ENCODE measurements around the gene COA6. TPM values are rescaled to one million over a fixed set of nuclear protein-coding genes. Genes with fewer than 3 reads are reported as not detected.

The COA6 gene
- total RNA-seq, result 10 to 100 TPM in 3 of 4 donors, 1 to 10 TPM in 1; 8.6 to 21.4 (median 16.3) TPM

DNA sequence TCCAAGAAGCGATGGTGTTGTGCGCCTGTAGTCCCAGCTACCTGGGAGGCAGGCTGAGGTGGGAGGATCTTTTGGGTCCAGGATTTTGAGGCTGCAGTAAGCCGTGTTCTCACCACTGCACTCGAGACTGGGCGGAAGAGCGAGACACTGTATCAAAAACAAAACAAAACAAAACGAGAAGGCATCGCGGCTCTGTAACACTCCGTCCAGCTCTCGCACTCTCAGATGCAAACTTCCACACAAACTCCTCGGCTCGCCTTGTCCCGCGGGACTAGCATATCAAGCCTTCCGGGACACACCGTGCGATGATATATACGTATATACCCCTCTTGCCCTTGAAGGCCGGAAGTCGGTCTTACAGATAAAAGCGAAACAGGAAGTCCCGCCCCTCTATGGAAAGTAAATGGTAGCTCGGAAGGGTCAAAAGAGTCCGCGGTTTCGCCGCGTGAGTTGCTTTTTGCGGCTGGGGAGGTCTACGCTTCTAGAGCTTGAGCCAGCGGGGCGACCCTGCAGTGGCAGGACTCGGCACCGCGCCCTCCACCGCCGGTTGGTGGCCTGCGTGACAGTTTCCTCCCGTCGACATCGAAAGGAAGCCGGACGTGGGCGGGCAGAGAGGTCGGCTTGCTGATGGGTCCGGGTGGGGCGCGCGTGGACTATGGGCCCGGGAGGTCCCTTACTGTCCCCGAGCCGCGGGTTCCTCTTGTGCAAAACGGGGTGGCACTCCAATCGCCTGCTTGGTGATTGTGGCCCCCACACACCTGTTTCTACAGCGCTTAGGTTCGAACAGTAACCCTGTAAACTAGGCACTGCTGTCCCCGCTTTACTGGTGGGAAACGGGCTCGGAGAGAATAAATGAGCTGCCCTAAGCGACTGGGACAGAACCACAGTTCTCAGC, at the start of gene COA6:
TSS of gene COA6 (plus strand) at position 393 of the 895 bp plus-strand sequence. CDS start at position 404, 11 bp downstream.
- peak; percentile 96 to 97 for DNase-seq (ENCODE audit: low spot score in 2 of 2)
- WGBS, result 0% methylated on average over 44 of the region's 62 CpGs
- H3K27me3 ChIP-seq, result no peaks in the 10 kb centered on the region
- no peaks in the 10 kb centered on the region for H3K9me3 ChIP-seq
- TF ChIP-seq POLR2A (IDR thresholded peaks at IDR 0.05) (peak in 1 of 2 donors; percentile 73), POLR2AphosphoS5 (IDR thresholded peaks at IDR 0.05) (peak; percentile 26 to 77 (median 69)), EP300 (IDR thresholded peaks at IDR 0.05) (no peak)
- TF ChIP-seq, protein P1, sequence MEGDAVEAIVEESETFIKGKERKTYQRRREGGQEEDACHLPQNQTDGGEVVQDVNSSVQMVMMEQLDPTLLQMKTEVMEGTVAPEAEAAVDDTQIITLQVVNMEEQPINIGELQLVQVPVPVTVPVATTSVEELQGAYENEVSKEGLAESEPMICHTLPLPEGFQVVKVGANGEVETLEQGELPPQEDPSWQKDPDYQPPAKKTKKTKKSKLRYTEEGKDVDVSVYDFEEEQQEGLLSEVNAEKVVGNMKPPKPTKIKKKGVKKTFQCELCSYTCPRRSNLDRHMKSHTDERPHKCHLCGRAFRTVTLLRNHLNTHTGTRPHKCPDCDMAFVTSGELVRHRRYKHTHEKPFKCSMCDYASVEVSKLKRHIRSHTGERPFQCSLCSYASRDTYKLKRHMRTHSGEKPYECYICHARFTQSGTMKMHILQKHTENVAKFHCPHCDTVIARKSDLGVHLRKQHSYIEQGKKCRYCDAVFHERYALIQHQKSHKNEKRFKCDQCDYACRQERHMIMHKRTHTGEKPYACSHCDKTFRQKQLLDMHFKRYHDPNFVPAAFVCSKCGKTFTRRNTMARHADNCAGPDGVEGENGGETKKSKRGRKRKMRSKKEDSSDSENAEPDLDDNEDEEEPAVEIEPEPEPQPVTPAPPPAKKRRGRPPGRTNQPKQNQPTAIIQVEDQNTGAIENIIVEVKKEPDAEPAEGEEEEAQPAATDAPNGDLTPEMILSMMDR (IDR thresholded peaks at IDR 0.05), result no peak
- H3K4me1 ChIP-seq, result peaks cover 32% of the 10 kb centered on the region
- peak within 1 kb of the TSS; percentile 93 for H3K4me3 ChIP-seq
- peaks cover 25% of the 10 kb centered on the region for H3K36me3 ChIP-seq
- peak within 1 kb of the TSS; percentile 98 for H3K27ac ChIP-seq

DNA sequence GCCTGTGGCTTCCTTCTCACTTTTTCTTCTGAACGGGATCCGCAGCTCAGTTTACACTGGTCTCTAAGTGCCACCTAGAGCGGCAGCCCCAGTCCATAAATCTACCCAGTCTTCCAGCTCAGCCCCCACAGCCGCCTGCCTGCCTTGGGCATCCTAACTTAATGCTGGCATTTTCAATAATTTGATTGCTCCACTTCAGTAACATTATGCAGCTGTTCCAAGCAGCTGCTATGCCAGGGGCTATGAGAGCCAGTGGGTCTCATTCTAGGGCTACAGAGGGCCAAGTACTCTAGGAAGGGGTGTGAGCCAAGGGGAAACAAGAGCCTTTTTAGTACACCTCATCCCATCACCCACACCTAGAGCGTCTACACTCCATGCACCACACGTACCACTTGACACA, 48.4 kb upstream of the COA6 start:
- Histone ChIP-seq H3K27ac (no peak overlapping the region), H3K4me1 (peaks cover 6% of the 10 kb centered on the region), H3K4me3 (no peak overlapping the region), H3K27me3 (peaks cover 17% of the 10 kb centered on the region), H3K9me3 (no peaks in the 10 kb centered on the region), H3K36me3 (no peaks in the 10 kb centered on the region)
- TF ChIP-seq, protein P1 (IDR thresholded peaks at IDR 0.05), result no peak
- TF ChIP-seq POLR2AphosphoS5 (IDR thresholded peaks at IDR 0.05) (no peak), POLR2A (IDR thresholded peaks at IDR 0.05) (no peak)
- WGBS, result 61% methylated on average over 6 of the region's 6 CpGs
- DNase-seq (ENCODE audit: low spot score in 2 of 2), result no peak

- DNase-seq (ENCODE audit: low spot score in 2 of 2), result no peak
- peaks cover 6% of the 10 kb centered on the region for H3K4me1 ChIP-seq
- TF ChIP-seq EP300 (IDR thresholded peaks at IDR 0.05) (no peak), POLR2A (IDR thresholded peaks at IDR 0.05) (no peak), POLR2AphosphoS5 (IDR thresholded peaks at IDR 0.05) (no peak)
- TF ChIP-seq, protein P1 (IDR thresholded peaks at IDR 0.05), result no peak
- H3K27ac ChIP-seq, result no peak overlapping the region
- WGBS, result 82% methylated on average over 7 of the region's 7 CpGs
- H3K4me3 ChIP-seq, result peak overlapping the region; percentile 42
- H3K9me3 ChIP-seq, result no peaks in the 10 kb centered on the region
- H3K36me3 ChIP-seq, result no peaks in the 10 kb centered on the region
- peaks cover 17% of the 10 kb centered on the region for H3K27me3 ChIP-seq
Observed at GRCh38 chr1:234325878-234326496, 47.3 kb upstream of the COA6 start.

- peaks cover 17% of the 10 kb centered on the region for H3K27me3 ChIP-seq
- TF ChIP-seq POLR2AphosphoS5 (IDR thresholded peaks at IDR 0.05) (no peak), EP300 (IDR thresholded peaks at IDR 0.05) (no peak), POLR2A (IDR thresholded peaks at IDR 0.05) (no peak)
- TF ChIP-seq, protein P1 (IDR thresholded peaks at IDR 0.05), result peak; percentile 36 to 79
- WGBS, result 29% methylated on average over 20 of the region's 20 CpGs
- DNase-seq (ENCODE audit: low spot score in 2 of 2), result no peak
- H3K4me1 ChIP-seq, result peaks cover 6% of the 10 kb centered on the region
- H3K4me3 ChIP-seq, result peak overlapping the region; percentile 42
- H3K36me3 ChIP-seq, result no peaks in the 10 kb centered on the region
- H3K27ac ChIP-seq, result no peak overlapping the region
- no peaks in the 10 kb centered on the region for H3K9me3 ChIP-seq
Observed at GRCh38 chr1:234326497-234327366, 46.5 kb upstream of the COA6 start.

Measured in suprapubic skin (tissue), 4 donors.